K562 (cell line): Measurements from ENCODE around the gene KDM4C.

Experiments used
- DPF2 ChIP-seq: fragments of 450-650 bp; IDR thresholded peaks from 2 replicates; pipeline ENCODE4 v1.6.1; 2016
- EGR1 ChIP-seq: fragments of 450-650 bp; conservative IDR thresholded peaks from 2 replicates; pipeline ENCODE4 v1.6.1; 2017; ENCODE audit warnings: mild to moderate bottlenecking
- HNRNPUL1 ChIP-seq: fragments of 200-400 bp; formaldehyde crosslinking; IDR thresholded peaks from 2 replicates; pipeline ENCODE4 v1.6.1; 2017; ENCODE audit warnings: low read length
- MAFF ChIP-seq: IDR thresholded peaks from 2 replicates; pipeline ENCODE4 v1.6.1; 2012; ENCODE audit warnings: low read length, improper control_type of control experiment
- MAFK ChIP-seq: IDR thresholded peaks from 2 replicates; pipeline ENCODE4 v1.6.1; 2011; ENCODE audit warnings: low read length, improper control_type of control experiment
- RFX5 ChIP-seq: IDR thresholded peaks from 2 replicates; pipeline ENCODE4 v1.6.1; 2011; ENCODE audit warnings: low read depth, mild to moderate bottlenecking, improper control_type of control experiment, low read length
- ZEB2 ChIP-seq: fragments of 450-650 bp; IDR thresholded peaks from 2 replicates; pipeline ENCODE4 v1.6.1; 2016
- ZNF785 ChIP-seq: fragments of 250-450 bp; sonication (Bioruptor Pico); IDR thresholded peaks from 2 replicates; pipeline ENCODE4 v1.4.0; 2020; ENCODE audit warnings: mild to moderate bottlenecking

DNA sequence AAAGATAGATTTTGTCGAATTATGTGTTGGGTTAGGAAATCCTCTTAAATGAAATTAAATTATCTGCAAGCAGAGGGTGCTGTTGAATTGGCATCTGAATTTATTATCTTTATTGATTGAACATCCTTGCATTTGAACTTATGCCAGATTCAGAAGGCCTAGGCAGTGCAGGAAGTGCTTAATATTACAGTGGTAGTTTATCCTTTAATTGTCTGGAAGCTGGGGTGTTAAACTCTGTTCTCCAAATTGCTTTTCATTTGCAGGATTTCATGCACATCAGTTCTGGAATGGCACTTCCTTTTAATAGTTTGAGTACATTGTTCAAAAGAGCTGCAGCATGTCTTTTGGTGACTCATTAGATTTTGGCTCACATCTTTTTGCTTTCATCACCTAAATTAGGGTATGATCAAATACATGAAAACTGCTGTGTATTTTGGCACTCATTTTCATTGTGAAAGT is 186.3 kb downstream of the KDM4C start:
- TF ChIP-seq EGR1 (no peak), MAFF (no peak), MAFK (no peak), DPF2 (no peak), ZNF785 (no peak), RFX5 (no peak), ZEB2 (no peak), HNRNPUL1 (no peak)
